GM18861 (cell line): ENCODE measurements around the gene ACADS.

Experiments
- ATAC-seq: cut with Tn5 transposase; IDR thresholded peaks from one replicate; pipeline ENCODE4 v1.9.1; 2021; ENCODE audit not compliant: unreplicated experiment

The ACADS gene

GRCh38 chr12:120754792-120755191 lies 29.2 kb downstream of the ACADS start:
- ATAC-seq = no peak

- ATAC-seq = no peak
Observed at GRCh38 chr12:120755269-120755668, 29.6 kb downstream of the ACADS start.

GRCh38 chr12:120757226-120757742 lies 31.7 kb downstream of the ACADS start:
- no peak for ATAC-seq

GRCh38 chr12:120757949-120758348 lies 32.3 kb downstream of the ACADS start:
- no peak for ATAC-seq

GRCh38 chr12:120758798-120759590 lies 33.4 kb downstream of the ACADS start:
- ATAC-seq = no peak

GRCh38 chr12:120759591-120760348 lies 34.1 kb downstream of the ACADS start:
- no peak for ATAC-seq

- no peak for ATAC-seq
Observed at GRCh38 chr12:120760349-120761254, 35.0 kb downstream of the ACADS start.

- ATAC-seq = no peak
Observed at GRCh38 chr12:120761519-120761934, 35.9 kb downstream of the ACADS start.

GRCh38 chr12:120762086-120762485 lies 36.5 kb downstream of the ACADS start:
- ATAC-seq = no peak

GRCh38 chr12:120763250-120763649 lies 37.6 kb downstream of the ACADS start:
- ATAC-seq = no peak

- ATAC-seq = no peak
Observed at GRCh38 chr12:120764816-120765215, 39.2 kb downstream of the ACADS start.

- no peak for ATAC-seq
Observed at GRCh38 chr12:120766566-120766965, 40.9 kb downstream of the ACADS start.

GRCh38 chr12:120767071-120768024 lies 41.7 kb downstream of the ACADS start:
- no peak for ATAC-seq

GRCh38 chr12:120771097-120771496 lies 45.5 kb downstream of the ACADS start:
- no peak for ATAC-seq

- ATAC-seq = no peak
Observed at GRCh38 chr12:120774169-120774916, 48.7 kb downstream of the ACADS start.

- ATAC-seq = no peak
Observed at GRCh38 chr12:120775862-120776552, 50.4 kb downstream of the ACADS start.

GRCh38 chr12:120783197-120783596 lies 57.6 kb downstream of the ACADS start:
- ATAC-seq = no peak

GRCh38 chr12:120784804-120785203 lies 59.2 kb downstream of the ACADS start:
- no peak for ATAC-seq

- no peak for ATAC-seq
Observed at GRCh38 chr12:120787889-120788288, 62.3 kb downstream of the ACADS start.
